CD4-positive, alpha-beta T cell treated with Interleukin-15 for 4 hours (primary cell): ENCODE results near the gene AAMP.

ENCODE experiments used
- DNase-seq: peaks from one replicate; pipeline ENCODE4 v3.0.0-alpha.2; 2020; ENCODE audit warnings: low spot score

AAMP gene

GRCh38 chr2:218293715-218294429, 23.9 kb upstream of the AAMP start:
- no peak for DNase-seq

GRCh38 chr2:218292048-218293014, 22.4 kb upstream of the AAMP start, which contains the start of gene TMBIM1:
Gene TMBIM1 (minus strand): TSS chr2:218292503. CDS start chr2:218282141, 10,362 bp downstream.
- peak; percentile 84 for DNase-seq

- no peak for DNase-seq
Observed at GRCh38 chr2:218291318-218292047, 21.5 kb upstream of the AAMP start.

- peak; percentile 62 for DNase-seq
Observed at GRCh38 chr2:218290316-218291261, 20.7 kb upstream of the AAMP start.

GRCh38 chr2:218289639-218290315, 19.8 kb upstream of the AAMP start:
- DNase-seq = no peak

- peak; percentile 87 for DNase-seq
Observed at GRCh38 chr2:218286570-218287459, 16.9 kb upstream of the AAMP start.

- no peak for DNase-seq
Observed at GRCh38 chr2:218285604-218286003, 15.7 kb upstream of the AAMP start.

GRCh38 chr2:218284106-218284811, 14.3 kb upstream of the AAMP start:
- peak; percentile 70 for DNase-seq

GRCh38 chr2:218282173-218282991, 12.4 kb upstream of the AAMP start:
- no peak for DNase-seq

- no peak for DNase-seq
Observed at GRCh38 chr2:218281449-218281848, 11.5 kb upstream of the AAMP start.

- DNase-seq = no peak
Observed at GRCh38 chr2:218280260-218280870, 10.4 kb upstream of the AAMP start.

- DNase-seq = no peak
Observed at GRCh38 chr2:218278531-218279360, 8.8 kb upstream of the AAMP start.

GRCh38 chr2:218277921-218278320, 8.0 kb upstream of the AAMP start:
- DNase-seq = no peak

GRCh38 chr2:218276986-218277755, 7.2 kb upstream of the AAMP start:
- DNase-seq = no peak

- DNase-seq = no peak
Observed at GRCh38 chr2:218275371-218276072, 5.6 kb upstream of the AAMP start.
